K562 (cell line): ENCODE results near the gene HIVEP3. TPM values are rescaled to one million over a fixed set of nuclear protein-coding genes. Genes with fewer than 3 reads are reported as not detected.

Experiments used
- CHCHD3 ChIP-seq: fragments of 250-450 bp; sonication (Bioruptor Pico); IDR thresholded peaks from 2 replicates; pipeline ENCODE4 v2.1.2; 2022; ENCODE audit warnings: mild to moderate bottlenecking
- CTBP1 ChIP-seq: fragments of 450-650 bp; IDR thresholded peaks from 2 replicates; pipeline ENCODE4 v1.6.1; 2016; ENCODE audit warnings: borderline replicate concordance
- FOSL1 ChIP-seq: fragments of 200-800 bp; sonication (Bioruptor generic); conservative IDR thresholded peaks from 2 replicates; pipeline ENCODE4 v1.6.1; 2016; ENCODE audit warnings: missing genetic modification characterization, missing compliant biosample characterization
- HMGN3 ChIP-seq: IDR thresholded peaks from 2 replicates; pipeline ENCODE4 v1.6.1; 2011; ENCODE audit warnings: borderline replicate concordance, low read depth, mild to moderate bottlenecking, mixed read lengths, low read length; ENCODE audit not compliant: insufficient read length; ENCODE audit errors: extremely low read depth
- NFE2 ChIP-seq: IDR thresholded peaks from 2 replicates; pipeline ENCODE4 v1.6.1; 2014; ENCODE audit warnings: antibody characterized with exemption, low read depth
- NONO ChIP-seq, 2 experiments: fragments of 200-400 bp in 1 of 2; fragments of 450-650 bp in 1 of 2; formaldehyde crosslinking in 1 of 2; IDR thresholded peaks; 2 replicates each; pipeline ENCODE4 v1.6.1; 2017; ENCODE audit warnings: low read depth in 2 of 2, mild to moderate bottlenecking in 2 of 2, moderate library complexity in 2 of 2, low read length in 1 of 2
- PHB ChIP-seq: fragments of 250-450 bp; sonication (Bioruptor Pico); IDR thresholded peaks from 2 replicates; pipeline ENCODE4 v1.5.0; 2021
- RCOR1 ChIP-seq, 2 experiments: IDR thresholded peaks; 2 replicates each; pipeline ENCODE4 v1.6.1; 2012; ENCODE audit warnings: low read depth in 2 of 2, low read length in 2 of 2, borderline replicate concordance in 1 of 2, improper control_type of control experiment in 1 of 2
- TCF3 ChIP-seq: sonication (generic); formaldehyde crosslinking; IDR thresholded peaks from 2 replicates; pipeline ENCODE4 v1.4.0; 2020; ENCODE audit warnings: mild to moderate bottlenecking, missing genetic modification reagents
- TRIM28 ChIP-seq: fragments of 450-650 bp; IDR thresholded peaks from 2 replicates; pipeline ENCODE4 v1.6.1; 2017
- ZNF217 ChIP-seq: sonication (generic); formaldehyde crosslinking; IDR thresholded peaks from 2 replicates; pipeline ENCODE4 v1.8.0; 2022; ENCODE audit warnings: mild to moderate bottlenecking, missing genetic modification reagents
- polyA plus RNA-seq, 8 experiments: library from polyadenylated mRNA; depleted of rRNA in 4 of 8; stranded (reverse) in 5 of 8; unstranded in 3 of 8; fragments of >200 nt; fragmentation: Nextera tagmentation in 2 of 8; fragmentation: Illumina TruSeq in 1 of 8; extraction: Ambion mirVana in 2 of 8; extraction: Trizol in 1 of 8; gene quantifications; 2 replicates each; pipeline versions ENCODE4 v1.2.1 to v1.2.3, GENCODE V29; 2011 to 2014; ENCODE audit warnings: inconsistent platforms in 1 of 8, missing spikeins in 1 of 8
- total RNA-seq, 7 experiments: library from RNA; depleted of rRNA in 6 of 7; stranded (reverse); fragments of >200 nt in 6 of 7; fragmentation: Illumina TruSeq in 2 of 7; extraction: Trizol in 2 of 7; gene quantifications; 2 replicates each; pipeline versions ENCODE4 v1.2.1 to v1.2.3, GENCODE V29; 2011 to 2021; ENCODE audit warnings: low replicate concordance in 1 of 7
- TF ChIP-seq, protein P1 (sequence below): fragments of 250-450 bp; sonication (Bioruptor Pico); IDR thresholded peaks from 2 replicates; pipeline ENCODE4 v1.5.1; 2021; ENCODE audit warnings: mild to moderate bottlenecking
- TF ChIP-seq, protein P2 (sequence below): sonication (generic); formaldehyde crosslinking; IDR thresholded peaks from 2 replicates; pipeline ENCODE4 v1.8.1; 2023; ENCODE audit warnings: mild to moderate bottlenecking, missing genetic modification reagents
- TF ChIP-seq, protein P3 (sequence below): fragments of 450-650 bp; formaldehyde crosslinking; conservative IDR thresholded peaks from 2 replicates; pipeline ENCODE4 v1.4.0; 2022; ENCODE audit warnings: mild to moderate bottlenecking, missing genetic modification characterization
- TF ChIP-seq, protein P4 (sequence below): fragments of 250-450 bp; sonication (Bioruptor Pico); IDR thresholded peaks from 2 replicates; pipeline ENCODE4 v1.4.0; 2020; ENCODE audit warnings: mild to moderate bottlenecking
- TF ChIP-seq, protein P5 (sequence below): sonication (generic); formaldehyde crosslinking; IDR thresholded peaks from 2 replicates; pipeline ENCODE4 v1.8.0; 2022; ENCODE audit warnings: mild to moderate bottlenecking, missing genetic modification reagents

The HIVEP3 gene
- total and polyA plus RNA-seq, 9 of the 15 experiments (the other 6 are each of a cell fraction or from before 2014, with no cell fraction given) = 0.09 to 0.58 (median 0.34) TPM; not detected in 1

DNA sequence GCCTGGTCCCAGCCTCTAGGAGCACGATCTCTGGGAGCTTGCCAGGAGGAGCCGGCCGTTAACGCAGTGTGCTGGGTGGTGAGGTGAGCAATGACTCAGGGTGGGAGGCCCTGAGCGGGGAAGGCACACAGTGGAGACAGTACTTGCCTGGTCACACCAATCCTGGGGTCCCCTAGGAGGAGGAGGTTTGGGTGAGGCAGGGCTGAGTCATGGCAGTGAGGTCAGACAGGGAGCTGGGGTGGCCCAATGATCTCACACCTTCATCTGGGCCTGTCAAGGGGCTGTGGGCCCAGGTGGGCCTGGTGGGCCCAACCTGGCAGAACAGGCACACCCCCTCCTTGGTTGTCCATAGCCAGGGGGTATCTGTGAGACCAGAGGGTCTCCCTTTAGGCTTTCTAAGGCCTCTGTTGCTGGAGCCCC is 425.6 kb downstream of the HIVEP3 start (continued):
- TF ChIP-seq NONO (IDR thresholded peaks at IDR 0.05; ENCODE audit: low read depth in 2 of 2, low read length in 1 of 2) (no peak), CTBP1 (peak; percentile 23; the same call in 1 of the 2 replicates), CHCHD3 (no peak), PHB (CRISPR knock-in tag) (no peak), ZNF217 (CRISPR knock-in tag) (no peak), FOSL1 (tag) (peak; percentile 98), TCF3 (no peak), TRIM28 (no peak), NFE2 (peak; percentile 64; the same call in 1 of the 2 replicates), RCOR1 (IDR thresholded peaks at IDR 0.05; ENCODE audit: borderline replicate concordance in 1 of 2, low read depth in 2 of 2, low read length in 2 of 2) (peak in 1 of 2 experiments; percentile 31; a peak in 1 of 4 replicates), HMGN3 (no peak)
- TF ChIP-seq, protein P1, sequence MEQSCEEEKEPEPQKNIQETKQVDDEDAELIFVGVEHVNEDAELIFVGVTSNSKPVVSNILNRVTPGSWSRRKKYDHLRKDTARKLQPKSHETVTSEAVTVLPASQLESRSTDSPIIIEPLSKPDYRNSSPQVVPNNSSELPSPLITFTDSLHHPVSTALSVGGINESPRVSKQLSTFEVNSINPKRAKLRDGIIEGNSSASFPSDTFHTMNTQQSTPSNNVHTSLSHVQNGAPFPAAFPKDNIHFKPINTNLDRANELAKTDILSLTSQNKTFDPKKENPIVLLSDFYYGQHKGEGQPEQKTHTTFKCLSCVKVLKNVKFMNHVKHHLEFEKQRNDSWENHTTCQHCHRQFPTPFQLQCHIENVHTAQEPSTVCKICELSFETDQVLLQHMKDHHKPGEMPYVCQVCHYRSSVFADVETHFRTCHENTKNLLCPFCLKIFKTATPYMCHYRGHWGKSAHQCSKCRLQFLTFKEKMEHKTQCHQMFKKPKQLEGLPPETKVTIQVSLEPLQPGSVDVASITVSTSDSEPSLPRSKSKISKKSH = no peak
- TF ChIP-seq, protein P2, sequence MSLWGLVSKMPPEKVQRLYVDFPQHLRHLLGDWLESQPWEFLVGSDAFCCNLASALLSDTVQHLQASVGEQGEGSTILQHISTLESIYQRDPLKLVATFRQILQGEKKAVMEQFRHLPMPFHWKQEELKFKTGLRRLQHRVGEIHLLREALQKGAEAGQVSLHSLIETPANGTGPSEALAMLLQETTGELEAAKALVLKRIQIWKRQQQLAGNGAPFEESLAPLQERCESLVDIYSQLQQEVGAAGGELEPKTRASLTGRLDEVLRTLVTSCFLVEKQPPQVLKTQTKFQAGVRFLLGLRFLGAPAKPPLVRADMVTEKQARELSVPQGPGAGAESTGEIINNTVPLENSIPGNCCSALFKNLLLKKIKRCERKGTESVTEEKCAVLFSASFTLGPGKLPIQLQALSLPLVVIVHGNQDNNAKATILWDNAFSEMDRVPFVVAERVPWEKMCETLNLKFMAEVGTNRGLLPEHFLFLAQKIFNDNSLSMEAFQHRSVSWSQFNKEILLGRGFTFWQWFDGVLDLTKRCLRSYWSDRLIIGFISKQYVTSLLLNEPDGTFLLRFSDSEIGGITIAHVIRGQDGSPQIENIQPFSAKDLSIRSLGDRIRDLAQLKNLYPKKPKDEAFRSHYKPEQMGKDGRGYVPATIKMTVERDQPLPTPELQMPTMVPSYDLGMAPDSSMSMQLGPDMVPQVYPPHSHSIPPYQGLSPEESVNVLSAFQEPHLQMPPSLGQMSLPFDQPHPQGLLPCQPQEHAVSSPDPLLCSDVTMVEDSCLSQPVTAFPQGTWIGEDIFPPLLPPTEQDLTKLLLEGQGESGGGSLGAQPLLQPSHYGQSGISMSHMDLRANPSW (CRISPR knock-in tag) = no peak
- TF ChIP-seq, protein P3, sequence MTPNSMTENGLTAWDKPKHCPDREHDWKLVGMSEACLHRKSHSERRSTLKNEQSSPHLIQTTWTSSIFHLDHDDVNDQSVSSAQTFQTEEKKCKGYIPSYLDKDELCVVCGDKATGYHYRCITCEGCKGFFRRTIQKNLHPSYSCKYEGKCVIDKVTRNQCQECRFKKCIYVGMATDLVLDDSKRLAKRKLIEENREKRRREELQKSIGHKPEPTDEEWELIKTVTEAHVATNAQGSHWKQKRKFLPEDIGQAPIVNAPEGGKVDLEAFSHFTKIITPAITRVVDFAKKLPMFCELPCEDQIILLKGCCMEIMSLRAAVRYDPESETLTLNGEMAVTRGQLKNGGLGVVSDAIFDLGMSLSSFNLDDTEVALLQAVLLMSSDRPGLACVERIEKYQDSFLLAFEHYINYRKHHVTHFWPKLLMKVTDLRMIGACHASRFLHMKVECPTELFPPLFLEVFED (CRISPR knock-in tag) = no peak
- TF ChIP-seq, protein P4, sequence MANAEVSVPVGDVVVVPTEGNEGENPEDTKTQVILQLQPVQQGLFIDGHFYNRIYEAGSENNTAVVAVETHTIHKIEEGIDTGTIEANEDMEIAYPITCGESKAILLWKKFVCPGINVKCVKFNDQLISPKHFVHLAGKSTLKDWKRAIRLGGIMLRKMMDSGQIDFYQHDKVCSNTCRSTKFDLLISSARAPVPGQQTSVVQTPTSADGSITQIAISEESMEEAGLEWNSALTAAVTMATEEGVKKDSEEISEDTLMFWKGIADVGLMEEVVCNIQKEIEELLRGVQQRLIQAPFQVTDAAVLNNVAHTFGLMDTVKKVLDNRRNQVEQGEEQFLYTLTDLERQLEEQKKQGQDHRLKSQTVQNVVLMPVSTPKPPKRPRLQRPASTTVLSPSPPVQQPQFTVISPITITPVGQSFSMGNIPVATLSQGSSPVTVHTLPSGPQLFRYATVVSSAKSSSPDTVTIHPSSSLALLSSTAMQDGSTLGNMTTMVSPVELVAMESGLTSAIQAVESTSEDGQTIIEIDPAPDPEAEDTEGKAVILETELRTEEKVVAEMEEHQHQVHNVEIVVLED (CRISPR knock-in tag) = no peak
- TF ChIP-seq, protein P5, sequence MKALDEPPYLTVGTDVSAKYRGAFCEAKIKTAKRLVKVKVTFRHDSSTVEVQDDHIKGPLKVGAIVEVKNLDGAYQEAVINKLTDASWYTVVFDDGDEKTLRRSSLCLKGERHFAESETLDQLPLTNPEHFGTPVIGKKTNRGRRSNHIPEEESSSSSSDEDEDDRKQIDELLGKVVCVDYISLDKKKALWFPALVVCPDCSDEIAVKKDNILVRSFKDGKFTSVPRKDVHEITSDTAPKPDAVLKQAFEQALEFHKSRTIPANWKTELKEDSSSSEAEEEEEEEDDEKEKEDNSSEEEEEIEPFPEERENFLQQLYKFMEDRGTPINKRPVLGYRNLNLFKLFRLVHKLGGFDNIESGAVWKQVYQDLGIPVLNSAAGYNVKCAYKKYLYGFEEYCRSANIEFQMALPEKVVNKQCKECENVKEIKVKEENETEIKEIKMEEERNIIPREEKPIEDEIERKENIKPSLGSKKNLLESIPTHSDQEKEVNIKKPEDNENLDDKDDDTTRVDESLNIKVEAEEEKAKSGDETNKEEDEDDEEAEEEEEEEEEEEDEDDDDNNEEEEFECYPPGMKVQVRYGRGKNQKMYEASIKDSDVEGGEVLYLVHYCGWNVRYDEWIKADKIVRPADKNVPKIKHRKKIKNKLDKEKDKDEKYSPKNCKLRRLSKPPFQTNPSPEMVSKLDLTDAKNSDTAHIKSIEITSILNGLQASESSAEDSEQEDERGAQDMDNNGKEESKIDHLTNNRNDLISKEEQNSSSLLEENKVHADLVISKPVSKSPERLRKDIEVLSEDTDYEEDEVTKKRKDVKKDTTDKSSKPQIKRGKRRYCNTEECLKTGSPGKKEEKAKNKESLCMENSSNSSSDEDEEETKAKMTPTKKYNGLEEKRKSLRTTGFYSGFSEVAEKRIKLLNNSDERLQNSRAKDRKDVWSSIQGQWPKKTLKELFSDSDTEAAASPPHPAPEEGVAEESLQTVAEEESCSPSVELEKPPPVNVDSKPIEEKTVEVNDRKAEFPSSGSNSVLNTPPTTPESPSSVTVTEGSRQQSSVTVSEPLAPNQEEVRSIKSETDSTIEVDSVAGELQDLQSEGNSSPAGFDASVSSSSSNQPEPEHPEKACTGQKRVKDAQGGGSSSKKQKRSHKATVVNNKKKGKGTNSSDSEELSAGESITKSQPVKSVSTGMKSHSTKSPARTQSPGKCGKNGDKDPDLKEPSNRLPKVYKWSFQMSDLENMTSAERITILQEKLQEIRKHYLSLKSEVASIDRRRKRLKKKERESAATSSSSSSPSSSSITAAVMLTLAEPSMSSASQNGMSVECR (CRISPR knock-in tag) = no peak
